ENCODE results near the gene PALB2. TPM values are rescaled to one million over a fixed set of nuclear protein-coding genes. Genes with fewer than 3 reads are reported as not detected.
A peak's percentile ranks its signal among the peaks of the same experiment; 100 is the strongest.

Gene PALB2
- total and polyA plus RNA-seq, 9 of the 15 experiments (the other 6 are each of a cell fraction or from before 2014, with no cell fraction given) = 7.0 to 25.8 (median 15.2) TPM

GRCh38 chr16:23556881-23557778 is 84.0 kb downstream of the PALB2 start, which contains the start of the genes EARS2 and UBFD1 (continued):
- peak; percentile 61; the same call in 1 of the 2 replicates for TF ChIP-seq ARID3B (CRISPR knock-in tag; IDR thresholded peaks at IDR 0.05; ENCODE audit: borderline replicate concordance)
- no peak for TF ChIP-seq U2AF2 (optimal IDR thresholded peaks at IDR 0.05; ENCODE audit: low read depth, low read length)
- peak; percentile 74; the same call in 1 of the 2 replicates for TF ChIP-seq GTF2E2 (tag; IDR thresholded peaks at IDR 0.05)
- TF ChIP-seq ZNF197 (CRISPR knock-in tag; IDR thresholded peaks at IDR 0.05; ENCODE audit: low read depth) = no peak
- no peak for TF ChIP-seq HDAC8 (tag; IDR thresholded peaks at IDR 0.05)
- peak; percentile 99 for TF ChIP-seq RBFOX2 (IDR thresholded peaks at IDR 0.05; ENCODE audit: low read depth, low read length)
- peak; percentile 92 for TF ChIP-seq L3MBTL2 (IDR thresholded peaks at IDR 0.05)
- no peak for TF ChIP-seq ZNF124 (CRISPR knock-in tag; IDR thresholded peaks at IDR 0.05)
- no peak for TF ChIP-seq PTRF (tag; IDR thresholded peaks at IDR 0.05)
- no peak for TF ChIP-seq CEBPB (tag; IDR thresholded peaks at IDR 0.05)
- TF ChIP-seq RBM34 (IDR thresholded peaks at IDR 0.05; ENCODE audit: borderline replicate concordance, insufficient read depth, low read length) = no peak
- TF ChIP-seq REST (IDR thresholded peaks at IDR 0.05; ENCODE audit: borderline replicate concordance) = peak; percentile 79
- 0 out of 2 replicates have a peak, but pooled peaks have one; percentile 29 for TF ChIP-seq REST (CRISPR knock-in tag; IDR thresholded peaks at IDR 0.05; ENCODE audit: low read depth)
- no peak; the same call in 1 of the 2 replicates for TF ChIP-seq CHAMP1 (IDR thresholded peaks at IDR 0.05)

All from K562 (cell line).